Measurements from ENCODE around the gene IFNK.

The IFNK gene

DNA sequence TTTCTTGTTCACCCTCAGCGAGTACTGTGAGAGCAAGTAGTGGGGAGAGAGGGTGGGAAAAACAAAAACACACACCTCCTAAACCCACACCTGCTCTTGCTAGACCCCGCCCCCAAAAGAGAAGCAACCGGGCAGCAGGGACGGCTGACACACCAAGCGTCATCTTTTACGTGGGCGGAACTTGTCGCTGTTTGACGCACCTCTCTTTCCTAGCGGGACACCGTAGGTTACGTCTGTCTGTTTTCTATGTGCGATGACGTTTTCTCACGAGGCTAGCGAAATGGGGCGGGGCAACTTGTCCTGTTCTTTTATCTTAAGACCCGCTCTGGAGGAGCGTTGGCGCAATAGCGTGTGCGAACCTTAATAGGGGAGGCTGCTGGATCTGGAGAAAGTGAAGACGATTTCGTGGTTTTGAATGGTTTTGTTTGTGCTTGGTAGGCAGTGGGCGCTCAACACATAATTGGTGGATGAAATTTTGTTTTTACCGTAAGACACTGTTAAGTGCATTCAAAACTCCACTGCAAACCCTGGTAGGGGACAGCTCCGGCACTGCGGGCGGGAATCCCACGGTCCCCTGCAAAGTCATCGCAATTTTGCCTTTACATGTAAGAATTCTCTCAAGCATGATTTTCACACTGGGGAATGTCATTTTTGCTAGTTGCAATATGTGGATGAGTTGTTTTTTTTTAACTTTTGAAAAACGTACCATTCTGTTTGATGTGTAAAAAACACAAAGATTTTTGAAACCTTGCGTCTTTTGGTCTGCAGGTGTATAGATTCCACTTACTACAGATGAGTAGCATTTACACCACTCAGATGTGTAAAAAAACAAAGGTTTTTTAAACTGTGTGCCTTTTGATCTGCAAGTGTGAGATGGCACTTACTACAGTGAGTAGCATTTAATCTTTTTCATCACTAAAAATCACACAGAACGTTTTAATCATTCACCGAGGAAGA is 49.8 kb downstream of the IFNK start:
- peak; percentile 98 for DNase-seq
